Measurements from ENCODE around the gene ABHD18.
"Not testable (repeated sequence)": the region's sequence is repeated elsewhere in the genome, so short reads cannot be mapped to it uniquely, and the experiment has no call there.

ABHD18 gene

GRCh38 chr4:127965062-127965802 lies at the start of gene ABHD18, which contains the start of gene MFSD8:
TSS of gene ABHD18 (plus strand) at chr4:127965406. CDS start at chr4:127982956, 17,550 bp downstream.
TSS of gene MFSD8 (minus strand) at chr4:127965173. CDS start at chr4:127965133, 40 bp downstream.
- FAIRE-seq = peak; percentile 88
- peak; percentile 98 for DNase-seq (ENCODE audit: low spot score)

GRCh38 chr4:127916512-127916911 lies 48.7 kb upstream of the ABHD18 start:
- no peak for FAIRE-seq
- no peak for DNase-seq (ENCODE audit: low spot score)

DNA sequence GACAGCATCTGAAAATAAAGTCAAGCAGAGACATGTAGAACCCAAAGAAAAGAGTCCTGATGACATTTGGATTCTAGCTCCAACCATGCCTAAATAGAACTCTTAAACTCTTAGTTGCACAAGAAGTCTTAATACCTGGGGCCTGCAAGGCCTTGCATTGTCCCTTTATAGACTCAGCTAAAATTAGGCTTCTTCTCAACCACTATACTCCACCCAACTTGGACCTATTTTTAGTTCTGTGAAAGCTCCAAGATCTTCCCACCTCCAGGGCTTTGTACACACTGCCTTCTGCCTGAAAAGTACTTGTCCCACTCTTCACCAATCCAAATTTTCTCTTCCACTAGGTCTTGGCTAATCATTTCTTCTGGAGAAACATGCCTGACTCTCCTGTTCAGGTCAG lies 48.1 kb upstream of the ABHD18 start:
- DNase-seq (ENCODE audit: low spot score) (no peak), FAIRE-seq (no peak)

DNA sequence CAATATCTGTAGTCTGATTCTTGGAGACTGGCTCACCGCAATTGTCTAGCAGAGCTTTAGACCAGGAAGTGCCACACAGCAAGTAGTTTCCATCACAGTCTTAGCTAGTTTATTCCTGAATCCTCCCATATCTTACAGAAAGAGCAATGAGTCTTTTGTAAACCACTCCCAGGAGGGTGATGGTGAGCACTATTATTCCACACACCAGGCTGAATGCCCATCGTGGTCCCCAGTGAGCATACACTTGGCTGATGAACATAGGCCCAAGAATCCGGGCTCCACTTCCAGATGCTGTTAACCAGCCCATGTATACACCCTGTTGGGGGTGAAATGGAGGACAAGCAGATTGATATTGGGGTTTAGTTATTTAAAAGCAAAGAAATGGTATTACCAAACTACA lies 44.7 kb upstream of the ABHD18 start:
- DNase-seq (ENCODE audit: low spot score) = no peak
- no peak for FAIRE-seq

- DNase-seq (ENCODE audit: low spot score) (no peak), FAIRE-seq (no peak)
Measured at GRCh38 chr4:127922226-127922625, 43.0 kb upstream of the ABHD18 start.

DNA sequence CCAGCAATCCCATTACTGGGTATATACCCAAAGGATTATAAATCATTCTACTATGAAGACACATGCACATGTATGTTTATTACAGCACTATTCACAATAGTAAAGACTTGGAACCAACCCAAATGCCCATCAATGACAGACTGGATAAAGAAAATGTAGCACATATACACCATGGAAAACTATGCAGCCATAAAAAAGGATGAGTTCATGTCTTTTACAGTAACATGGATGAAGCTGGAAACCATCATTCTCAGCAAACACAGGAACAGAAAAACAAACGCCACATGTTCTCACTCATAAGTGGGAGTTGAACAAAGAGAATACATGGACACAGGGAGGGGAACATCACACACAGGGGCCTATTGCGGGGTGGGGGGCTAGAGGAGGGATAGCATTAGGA lies 39.5 kb upstream of the ABHD18 start:
- FAIRE-seq; DNase-seq (ENCODE audit: low spot score): not testable (repeated sequence)

- no peak for DNase-seq (ENCODE audit: low spot score)
- FAIRE-seq = no peak
Measured at GRCh38 chr4:127930175-127930574, 35.0 kb upstream of the ABHD18 start.

GRCh38 chr4:127931836-127932235 lies 33.4 kb upstream of the ABHD18 start:
- not testable (repeated sequence) for FAIRE-seq; DNase-seq (ENCODE audit: low spot score)

DNA sequence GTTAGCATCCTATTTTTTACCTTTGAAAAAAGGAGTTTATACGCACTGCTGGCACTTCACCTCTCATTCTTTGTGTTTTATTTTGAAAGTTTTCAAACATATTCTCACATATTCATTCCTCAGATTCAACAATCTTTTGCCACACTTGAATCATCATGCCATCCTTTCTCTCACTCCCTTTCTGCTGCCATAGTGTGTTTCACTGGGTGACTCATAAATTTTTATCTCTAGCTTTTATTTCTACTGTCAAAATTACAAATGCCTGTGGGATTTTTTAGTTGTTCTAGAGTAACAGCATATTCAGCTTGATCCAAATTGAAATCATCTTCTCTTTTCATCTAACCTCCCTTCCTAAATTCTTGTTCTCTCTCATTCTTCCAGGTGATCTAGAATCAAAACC lies 28.2 kb upstream of the ABHD18 start:
- DNase-seq (ENCODE audit: low spot score) (peak; percentile 35), FAIRE-seq (peak; percentile 74)

- FAIRE-seq (no peak), DNase-seq (ENCODE audit: low spot score) (no peak)
Measured at GRCh38 chr4:127957105-127957504, 8.1 kb upstream of the ABHD18 start.

- no peak for FAIRE-seq
- DNase-seq (ENCODE audit: low spot score) = no peak
Measured at GRCh38 chr4:127959794-127960193, 5.4 kb upstream of the ABHD18 start.

GRCh38 chr4:127963633-127964398 lies 1.4 kb upstream of the ABHD18 start:
- FAIRE-seq; DNase-seq (ENCODE audit: low spot score): not testable (repeated sequence)

DNA sequence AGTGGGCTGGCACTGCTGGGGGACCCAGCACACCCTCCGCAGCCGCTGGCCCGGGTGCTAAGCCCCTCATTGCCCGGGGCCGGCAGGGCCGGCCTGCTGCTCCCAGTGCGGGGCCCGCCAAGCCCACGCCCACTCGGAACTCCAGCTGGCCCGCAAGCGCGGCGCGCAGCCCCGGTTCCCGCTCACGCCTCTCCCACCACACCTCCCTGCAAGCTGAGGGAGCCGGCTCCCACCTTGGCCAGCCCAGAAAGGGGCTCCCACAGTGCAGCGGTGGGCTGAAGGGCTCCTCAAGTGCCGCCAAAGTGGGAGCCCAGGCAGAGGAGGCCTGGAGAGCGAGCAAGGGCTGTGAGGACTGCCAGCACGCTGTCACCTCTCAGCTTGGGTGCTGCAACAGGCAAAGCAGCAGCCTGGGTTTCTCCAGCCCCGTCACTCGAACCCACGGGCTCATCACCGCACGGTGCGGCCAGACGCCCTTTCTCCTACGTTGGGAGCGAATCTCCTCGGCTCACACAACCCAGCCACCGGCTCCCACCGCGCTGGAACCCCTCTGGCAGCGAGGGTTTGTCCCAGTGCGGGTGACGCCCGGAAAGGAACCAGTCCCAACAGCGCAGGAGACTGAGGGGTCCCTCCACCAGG lies 662 bp upstream of the ABHD18 start:
- not testable (repeated sequence) for FAIRE-seq; DNase-seq (ENCODE audit: low spot score)

- DNase-seq (ENCODE audit: low spot score) (peak; percentile 9), FAIRE-seq (no peak)
Measured at GRCh38 chr4:127965803-127966175, 583 bp downstream of the ABHD18 start.

GRCh38 chr4:127967141-127967775 lies 2.1 kb downstream of the ABHD18 start:
- no peak for FAIRE-seq
- DNase-seq (ENCODE audit: low spot score) = no peak

DNA sequence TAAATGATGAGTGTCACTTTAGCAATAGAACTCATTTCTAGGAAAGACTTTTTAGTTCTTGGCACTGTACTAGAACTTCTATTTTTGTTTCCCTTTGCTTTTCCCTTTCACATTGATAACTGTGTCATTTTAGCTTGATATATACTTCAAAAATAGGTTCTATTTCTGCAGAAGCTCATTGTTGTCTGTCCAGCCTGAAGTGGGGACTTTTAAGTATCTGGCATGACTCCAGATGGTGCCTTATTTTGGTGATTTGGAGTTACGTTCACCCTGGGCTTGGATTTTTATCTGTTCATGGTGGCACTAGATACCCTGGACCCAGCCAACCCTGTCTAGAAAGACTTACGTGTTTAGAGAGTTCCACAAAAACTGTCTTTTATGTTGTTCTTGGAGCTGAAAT lies 3.4 kb downstream of the ABHD18 start:
- no peak for DNase-seq (ENCODE audit: low spot score)
- no peak for FAIRE-seq

- DNase-seq (ENCODE audit: low spot score); FAIRE-seq: not testable (repeated sequence)
Measured at GRCh38 chr4:127970925-127971324, 5.7 kb downstream of the ABHD18 start.

DNA sequence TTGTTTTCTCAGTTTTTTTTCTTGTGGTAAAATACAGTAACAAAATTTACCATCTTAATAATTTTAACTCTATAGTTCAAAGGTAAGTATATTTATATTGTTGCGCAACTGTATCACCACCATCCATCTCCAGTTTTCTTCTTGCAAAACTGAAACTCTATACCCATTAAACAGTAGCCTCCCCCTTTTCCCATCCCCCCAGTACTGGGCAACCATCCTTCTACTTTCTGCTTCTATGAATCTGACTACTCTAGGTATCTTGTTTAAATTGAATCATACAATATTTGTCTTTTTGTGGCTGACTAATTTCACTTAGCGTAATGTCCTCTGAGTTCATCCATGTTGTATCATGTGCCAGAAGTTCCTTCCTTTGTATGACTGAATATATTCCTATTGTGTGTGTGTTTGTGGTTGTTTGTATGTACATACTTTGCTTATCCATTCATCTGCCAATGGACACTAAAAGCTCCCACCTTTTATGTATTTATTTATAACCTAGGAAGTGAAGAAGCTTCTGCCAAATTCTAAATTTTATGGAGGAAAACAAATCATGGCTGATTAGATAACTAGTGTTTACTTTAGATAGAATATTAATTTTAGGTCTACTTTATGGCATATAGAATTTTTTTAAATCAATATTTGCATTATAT lies 10.0 kb downstream of the ABHD18 start:
- DNase-seq (ENCODE audit: low spot score) (peak; percentile 45), FAIRE-seq (no peak)

- no peak for FAIRE-seq
Measured at GRCh38 chr4:127978930-127979329, 13.7 kb downstream of the ABHD18 start.

GRCh38 chr4:127982445-127982844 lies 17.2 kb downstream of the ABHD18 start:
- FAIRE-seq (no peak), DNase-seq (ENCODE audit: low spot score) (no peak)

More at GRCh38 chr4:127978930-127979329, 13.7 kb downstream of the ABHD18 start:
- DNase-seq (ENCODE audit: low spot score) = no peak

DNA sequence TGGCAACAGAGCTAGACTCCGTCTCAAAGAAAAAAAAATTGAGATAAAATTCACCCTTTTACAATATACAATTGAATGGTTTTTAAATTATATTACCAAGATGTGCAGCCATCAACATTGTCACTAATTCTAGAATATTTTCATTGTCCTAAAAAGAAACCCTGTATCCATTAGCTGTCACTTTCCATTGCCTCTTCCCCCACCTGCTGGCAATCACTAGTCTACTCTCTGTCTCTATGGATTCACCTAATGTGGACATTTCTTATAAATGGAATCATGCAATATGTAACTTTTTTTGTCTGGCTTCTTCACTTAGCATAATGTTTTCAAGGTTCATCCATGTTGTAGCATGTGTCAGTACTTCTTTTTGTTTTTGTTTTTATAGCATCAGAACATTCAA lies 20.8 kb downstream of the ABHD18 start:
- no peak for FAIRE-seq

More for the DNA sequence above, 20.8 kb downstream of the ABHD18 start:
- no peak for DNase-seq (ENCODE audit: low spot score)

All from RCC 7860 (cell line).